Measurements from ENCODE around the gene MSMP.

DNA sequence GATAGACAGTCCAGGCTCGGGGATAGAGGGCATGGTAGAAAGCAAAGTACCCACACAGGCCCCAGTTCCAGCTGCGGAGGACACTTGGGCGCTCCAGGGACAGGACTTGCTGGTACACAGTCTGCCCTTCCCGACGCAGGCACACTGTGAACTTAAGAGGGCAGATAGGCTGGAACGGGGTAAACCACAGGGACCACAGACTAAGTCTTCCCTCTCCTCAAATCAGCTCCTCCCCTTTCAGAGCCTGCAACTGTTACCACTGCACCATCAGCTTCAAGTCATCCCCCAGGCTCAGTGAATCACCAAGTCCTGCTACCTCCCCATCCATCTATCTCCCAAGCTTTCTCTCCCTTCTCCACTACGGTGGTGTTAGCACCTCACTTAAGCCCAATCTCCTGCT, 12.3 kb downstream of the MSMP start:
- TF ChIP-seq POLR2AphosphoS5 (IDR thresholded peaks at IDR 0.05; ENCODE audit: borderline replicate concordance, low read depth, low read length) (no peak), EZH2 (IDR thresholded peaks at IDR 0.05) (no peak)

Data from SK-N-MC (cell line).